Measurements from ENCODE around the gene CNN2.

Gene CNN2

GRCh38 chr19:1000591-1001537 is 25.5 kb upstream of the CNN2 start:
- in situ Hi-C loops (cut with HindIII; ENCODE audit: low pct_unique_long_range_greater_than_20kb, low sequenced_read_pairs): no loop called here
- TF ChIP-seq JUND (IDR thresholded peaks at IDR 0.05; ENCODE audit: low read depth): no peak
- DNase-seq (ENCODE audit: low read depth in 1 of 2, low spot score in 1 of 2): no peak

GRCh38 chr19:1001538-1002166 is 24.8 kb upstream of the CNN2 start:
- in situ Hi-C loops (cut with HindIII; ENCODE audit: low pct_unique_long_range_greater_than_20kb, low sequenced_read_pairs): no loop called here
- TF ChIP-seq JUND (IDR thresholded peaks at IDR 0.05; ENCODE audit: low read depth): no peak
- peak in 1 of 2 experiments; percentile 82 for DNase-seq (ENCODE audit: low read depth in 1 of 2, low spot score in 1 of 2)

- no peak for TF ChIP-seq JUND (IDR thresholded peaks at IDR 0.05; ENCODE audit: low read depth)
- in situ Hi-C loops (cut with HindIII; ENCODE audit: low pct_unique_long_range_greater_than_20kb, low sequenced_read_pairs): no loop called here
- DNase-seq (ENCODE audit: low read depth in 1 of 2, low spot score in 1 of 2): no peak
Observed at GRCh38 chr19:1002600-1002999, 23.8 kb upstream of the CNN2 start.

- TF ChIP-seq JUND (IDR thresholded peaks at IDR 0.05; ENCODE audit: low read depth): no peak
- no peak for DNase-seq (ENCODE audit: low read depth in 1 of 2, low spot score in 1 of 2)
- in situ Hi-C loops (cut with HindIII; ENCODE audit: low pct_unique_long_range_greater_than_20kb, low sequenced_read_pairs): no loop called here
Observed at GRCh38 chr19:1003283-1003682, 23.1 kb upstream of the CNN2 start.

GRCh38 chr19:1004204-1004802 is 22.1 kb upstream of the CNN2 start:
- DNase-seq (ENCODE audit: low read depth in 1 of 2, low spot score in 1 of 2): no peak
- in situ Hi-C loops (cut with HindIII; ENCODE audit: low pct_unique_long_range_greater_than_20kb, low sequenced_read_pairs): no loop called here
- TF ChIP-seq JUND (IDR thresholded peaks at IDR 0.05; ENCODE audit: low read depth): no peak

- DNase-seq (ENCODE audit: low read depth in 1 of 2, low spot score in 1 of 2): no peak
- in situ Hi-C loops (cut with HindIII; ENCODE audit: low pct_unique_long_range_greater_than_20kb, low sequenced_read_pairs): no loop called here
- no peak for TF ChIP-seq JUND (IDR thresholded peaks at IDR 0.05; ENCODE audit: low read depth)
Observed at GRCh38 chr19:1004803-1005664, 21.4 kb upstream of the CNN2 start.

- no peak for DNase-seq (ENCODE audit: low read depth in 1 of 2, low spot score in 1 of 2)
- in situ Hi-C loops (cut with HindIII; ENCODE audit: low pct_unique_long_range_greater_than_20kb, low sequenced_read_pairs): no loop called here
- no peak for TF ChIP-seq JUND (IDR thresholded peaks at IDR 0.05; ENCODE audit: low read depth)
Observed at GRCh38 chr19:1006711-1007398, 19.6 kb upstream of the CNN2 start.

GRCh38 chr19:1007399-1008251 is 18.8 kb upstream of the CNN2 start:
- no peak for DNase-seq (ENCODE audit: low read depth in 1 of 2, low spot score in 1 of 2)
- in situ Hi-C loops (cut with HindIII; ENCODE audit: low pct_unique_long_range_greater_than_20kb, low sequenced_read_pairs): no loop called here
- TF ChIP-seq JUND (IDR thresholded peaks at IDR 0.05; ENCODE audit: low read depth): no peak

- in situ Hi-C loops (cut with HindIII; ENCODE audit: low pct_unique_long_range_greater_than_20kb, low sequenced_read_pairs): no loop called here
- DNase-seq (ENCODE audit: low read depth in 1 of 2, low spot score in 1 of 2): no peak
- no peak for TF ChIP-seq JUND (IDR thresholded peaks at IDR 0.05; ENCODE audit: low read depth)
Observed at GRCh38 chr19:1008268-1009040, 18.0 kb upstream of the CNN2 start.

Data from T47D (cell line).